IPS-15b (cell line): ENCODE data around the gene PHC3.

ENCODE experiments used
- H3K27me3 ChIP-seq: one replicate; pipeline ENCODE4 v1.6.1; 2013; ENCODE audit warnings: low read length; ENCODE audit not compliant: control insufficient read depth, insufficient read depth
- H3K36me3 ChIP-seq: one replicate; pipeline ENCODE4 v1.6.1; 2013; ENCODE audit warnings: low read length; ENCODE audit not compliant: control insufficient read depth, insufficient read depth
- H3K4me1 ChIP-seq: one replicate; pipeline ENCODE4 v1.6.1; 2013; ENCODE audit warnings: mild to moderate bottlenecking, low read length; ENCODE audit not compliant: control insufficient read depth, insufficient read depth
- H3K4me3 ChIP-seq: one replicate; pipeline ENCODE4 v1.5.1; 2013; ENCODE audit warnings: low read depth, low read length
- H3K9ac ChIP-seq: one replicate; pipeline ENCODE4 v1.6.1; 2013; ENCODE audit warnings: low read depth, mild to moderate bottlenecking, low read length
- H3K9me3 ChIP-seq: one replicate; pipeline ENCODE4 v1.6.1; 2013; ENCODE audit warnings: mild to moderate bottlenecking, low read length; ENCODE audit not compliant: control insufficient read depth, insufficient read depth

The PHC3 gene

GRCh38 chr3:170046269-170047132 lies 135.0 kb downstream of the PHC3 start:
- Histone ChIP-seq H3K9me3 (no peaks in the 10 kb centered on the region), H3K4me3 (no peak overlapping the region), H3K4me1 (no peaks in the 10 kb centered on the region), H3K9ac (no peak overlapping the region), H3K27me3 (no peaks in the 10 kb centered on the region), H3K36me3 (no peaks in the 10 kb centered on the region)

GRCh38 chr3:170044795-170045244 lies 136.7 kb downstream of the PHC3 start:
- Histone ChIP-seq H3K4me1 (peaks cover 4% of the 10 kb centered on the region), H3K4me3 (no peak overlapping the region), H3K9me3 (no peaks in the 10 kb centered on the region), H3K9ac (no peak overlapping the region), H3K27me3 (no peaks in the 10 kb centered on the region), H3K36me3 (no peaks in the 10 kb centered on the region)

GRCh38 chr3:170044271-170044670 lies 137.3 kb downstream of the PHC3 start:
- Histone ChIP-seq H3K9ac (no peak overlapping the region), H3K4me3 (no peak overlapping the region), H3K27me3 (no peaks in the 10 kb centered on the region)

GRCh38 chr3:170043506-170043905 lies 138.0 kb downstream of the PHC3 start:
- H3K4me1 ChIP-seq = peaks cover 4% of the 10 kb centered on the region
- no peaks in the 10 kb centered on the region for H3K27me3 ChIP-seq
- no peaks in the 10 kb centered on the region for H3K36me3 ChIP-seq
- H3K4me3 ChIP-seq = no peak overlapping the region
- no peak overlapping the region for H3K9ac ChIP-seq
- no peaks in the 10 kb centered on the region for H3K9me3 ChIP-seq

More at GRCh38 chr3:170044271-170044670, 137.3 kb downstream of the PHC3 start:
- no peaks in the 10 kb centered on the region for H3K36me3 ChIP-seq
- no peaks in the 10 kb centered on the region for H3K9me3 ChIP-seq
- peaks cover 4% of the 10 kb centered on the region for H3K4me1 ChIP-seq

GRCh38 chr3:170040418-170040817 lies 141.1 kb downstream of the PHC3 start:
- no peak overlapping the region for H3K9ac ChIP-seq
- peaks cover 4% of the 10 kb centered on the region for H3K4me1 ChIP-seq
- H3K27me3 ChIP-seq = no peaks in the 10 kb centered on the region
- no peaks in the 10 kb centered on the region for H3K9me3 ChIP-seq
- no peaks in the 10 kb centered on the region for H3K36me3 ChIP-seq
- peak overlapping the region; percentile 24 for H3K4me3 ChIP-seq

GRCh38 chr3:170038434-170039110 lies 143.0 kb downstream of the PHC3 start:
- peaks cover 4% of the 10 kb centered on the region for H3K4me1 ChIP-seq
- H3K27me3 ChIP-seq = no peaks in the 10 kb centered on the region
- H3K36me3 ChIP-seq = no peaks in the 10 kb centered on the region
- H3K9ac ChIP-seq = peak overlapping the region; percentile 54
- H3K4me3 ChIP-seq = peak overlapping the region; percentile 81
- H3K9me3 ChIP-seq = no peaks in the 10 kb centered on the region
